H1 (cell line): ENCODE results near the gene TRPM1.

Experiments used
- ASH2L ChIP-seq: fragments of 200-600, 300-600 bp; sonication (generic); IDR thresholded peaks from one replicate; pipeline ENCODE4 v1.7.1; 2017; ENCODE audit warnings: low read length
- BACH1 ChIP-seq: IDR thresholded peaks from 2 replicates; pipeline ENCODE4 v1.6.1; 2012; ENCODE audit warnings: low read length, improper control_type of control experiment
- FOSL1 ChIP-seq: IDR thresholded peaks from 2 replicates; pipeline ENCODE4 v1.6.1; 2011; ENCODE audit warnings: mild to moderate bottlenecking, low read depth, low read length, moderate library complexity; ENCODE audit not compliant: insufficient read depth
- POLR2A ChIP-seq, 2 experiments: IDR thresholded peaks; 1 replicate in 1 of 2; 2 replicates in 1 of 2; pipeline ENCODE4 v1.6.1; 2011; ENCODE audit warnings: low read depth in 2 of 2, low read length in 2 of 2, mild to moderate bottlenecking in 2 of 2; ENCODE audit errors: control extremely low read depth in 1 of 2
- RBBP5 ChIP-seq: IDR thresholded peaks from 2 replicates; pipeline ENCODE4 v1.7.1; 2012; ENCODE audit warnings: low read depth, mild to moderate bottlenecking, inconsistent platforms, low read length, moderate library complexity, borderline replicate concordance
- RFX5 ChIP-seq: IDR thresholded peaks from 2 replicates; pipeline ENCODE4 v1.6.1; 2011; ENCODE audit warnings: low read depth, low read length, improper control_type of control experiment, borderline replicate concordance
- RXRA ChIP-seq: IDR thresholded peaks from 2 replicates; pipeline ENCODE4 v1.6.1; 2011; ENCODE audit warnings: low read depth, mild to moderate bottlenecking, low read length, moderate library complexity; ENCODE audit not compliant: insufficient read depth
- SIN3A ChIP-seq, 2 experiments: IDR thresholded peaks in 1 of 2; conservative IDR thresholded peaks in 1 of 2; 2 replicates each; pipeline ENCODE4 v1.6.1; 2011 to 2012; ENCODE audit warnings: low read length in 2 of 2, improper control_type of control experiment in 1 of 2, low read depth in 1 of 2, mild to moderate bottlenecking in 1 of 2
- TF ChIP-seq, protein P1 (sequence below), 3 experiments: IDR thresholded peaks; 1 replicate in 2 of 3; 2 replicates in 1 of 3; pipeline versions ENCODE4 v1.5.1 to v1.6.1; 2011; ENCODE audit warnings: low read length in 3 of 3, mild to moderate bottlenecking in 3 of 3, inconsistent platforms in 2 of 3, low read depth in 1 of 3, moderate library complexity in 1 of 3; ENCODE audit not compliant: insufficient read depth in 1 of 3; ENCODE audit errors: control extremely low read depth in 1 of 3

DNA sequence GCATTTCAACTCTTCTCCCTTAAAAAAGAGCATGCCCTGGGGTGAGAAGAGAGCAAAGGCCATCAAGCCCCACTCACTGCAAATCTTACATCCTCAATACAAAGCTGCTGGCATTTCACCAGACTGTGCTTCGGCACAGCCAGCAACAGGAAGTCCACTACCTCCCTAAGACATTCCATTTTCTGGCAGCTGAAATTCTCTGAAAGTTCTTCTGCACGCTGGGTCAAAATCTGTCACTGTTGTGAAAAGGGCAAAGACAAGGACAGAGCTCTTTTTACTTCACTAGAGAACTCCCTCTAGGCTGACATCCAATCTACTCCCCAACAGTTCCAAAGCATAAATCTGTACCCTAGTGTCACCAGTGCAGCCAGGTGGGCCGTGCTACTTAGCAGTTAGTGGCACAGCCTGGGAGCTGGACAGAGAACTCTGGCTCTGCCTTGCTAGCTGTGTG is 116.4 kb downstream of the TRPM1 start:
- TF ChIP-seq RBBP5 = no peak
- TF ChIP-seq BACH1 = no peak
- no peak for TF ChIP-seq SIN3A (conservative IDR thresholded peaks at IDR 0.05 in 1 of 2, IDR thresholded peaks at IDR 0.05 in 1 of 2; ENCODE audit: low read depth in 1 of 2, low read length in 2 of 2)
- no peak for TF ChIP-seq POLR2A (IDR thresholded peaks at IDR 0.05; ENCODE audit: control extremely low read depth in 1 of 2, low read depth in 2 of 2, low read length in 2 of 2)
- TF ChIP-seq, protein P1, sequence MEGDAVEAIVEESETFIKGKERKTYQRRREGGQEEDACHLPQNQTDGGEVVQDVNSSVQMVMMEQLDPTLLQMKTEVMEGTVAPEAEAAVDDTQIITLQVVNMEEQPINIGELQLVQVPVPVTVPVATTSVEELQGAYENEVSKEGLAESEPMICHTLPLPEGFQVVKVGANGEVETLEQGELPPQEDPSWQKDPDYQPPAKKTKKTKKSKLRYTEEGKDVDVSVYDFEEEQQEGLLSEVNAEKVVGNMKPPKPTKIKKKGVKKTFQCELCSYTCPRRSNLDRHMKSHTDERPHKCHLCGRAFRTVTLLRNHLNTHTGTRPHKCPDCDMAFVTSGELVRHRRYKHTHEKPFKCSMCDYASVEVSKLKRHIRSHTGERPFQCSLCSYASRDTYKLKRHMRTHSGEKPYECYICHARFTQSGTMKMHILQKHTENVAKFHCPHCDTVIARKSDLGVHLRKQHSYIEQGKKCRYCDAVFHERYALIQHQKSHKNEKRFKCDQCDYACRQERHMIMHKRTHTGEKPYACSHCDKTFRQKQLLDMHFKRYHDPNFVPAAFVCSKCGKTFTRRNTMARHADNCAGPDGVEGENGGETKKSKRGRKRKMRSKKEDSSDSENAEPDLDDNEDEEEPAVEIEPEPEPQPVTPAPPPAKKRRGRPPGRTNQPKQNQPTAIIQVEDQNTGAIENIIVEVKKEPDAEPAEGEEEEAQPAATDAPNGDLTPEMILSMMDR (IDR thresholded peaks at IDR 0.05; ENCODE audit: control extremely low read depth in 1 of 3, insufficient read depth in 1 of 3, low read depth in 1 of 3, low read length in 3 of 3) = no peak
- TF ChIP-seq RXRA = no peak
- TF ChIP-seq RFX5 = no peak
- TF ChIP-seq FOSL1 = no peak
- TF ChIP-seq ASH2L = no peak
